Upper lobe of left lung (tissue), 6 donors: ENCODE data around the gene P4HA3. TPM values are rescaled to one million over a fixed set of nuclear protein-coding genes. Genes with fewer than 3 reads are reported as not detected.

Experiments
- ATAC-seq, 2 donors: fragments of 200-7000 bp; cut with Tn5 transposase; one replicate each; pipeline ENCODE4 v1.9.1; 2022; ENCODE audit warnings: mild to moderate bottlenecking in 2 of 2, moderate library complexity in 2 of 2; ENCODE audit not compliant: low FRiP score in 2 of 2
- DNase-seq, 2 donors: peaks; one replicate each; pipeline ENCODE4 v3.0.0-alpha.2; 2019 to 2020
- H3K27ac ChIP-seq, 4 donors: fragments of 200-600 bp; sonication (generic); one replicate each; pipeline ENCODE4 v1.5.1; 2016 to 2019
- H3K27me3 ChIP-seq, 4 donors: fragments of 200-600 bp; sonication (generic); one replicate each; pipeline ENCODE4 v1.5.1; 2017 to 2019
- H3K36me3 ChIP-seq, 4 donors: fragments of 200-600 bp; sonication (generic); one replicate each; pipeline ENCODE4 v1.5.1; 2016 to 2019
- H3K4me1 ChIP-seq, 4 donors: fragments of 200-600 bp; sonication (generic); one replicate each; pipeline ENCODE4 v1.5.1; 2018 to 2019
- H3K4me3 ChIP-seq, 4 donors: fragments of 200-600 bp; sonication (generic); one replicate each; pipeline ENCODE4 v1.5.1; 2017 to 2019; ENCODE audit warnings: mild to moderate bottlenecking in 2 of 4, moderate library complexity in 1 of 4
- H3K9me3 ChIP-seq, 4 donors: fragments of 200-600 bp; sonication (generic); one replicate each; pipeline ENCODE4 v1.5.1; 2018 to 2019
- EP300 ChIP-seq, 4 donors: sonication (generic); formaldehyde crosslinking; IDR thresholded peaks; one replicate each; pipeline ENCODE4 v1.5.1; 2017; ENCODE audit warnings: antibody characterized with exemption in 4 of 4, control low read depth in 2 of 4
- POLR2A ChIP-seq, 4 donors: fragments of 450-650 bp; IDR thresholded peaks; one replicate each; pipeline ENCODE4 v1.5.1; 2016 to 2017; ENCODE audit warnings: antibody characterized with exemption in 4 of 4, mild to moderate bottlenecking in 2 of 4
- POLR2AphosphoS5 ChIP-seq, 2 donors: sonication (generic); formaldehyde crosslinking; IDR thresholded peaks; one replicate each; pipeline ENCODE4 v1.5.1; 2017; ENCODE audit warnings: antibody characterized with exemption in 2 of 2
- WGBS, 2 donors: methylation state at CpG; one replicate each; pipeline ENCODE4 v1.1.5; 2017 to 2018; 5-methylcytosine and 5-hydroxymethylcytosine counted together
- total RNA-seq, 6 donors: library from RNA; depleted of rRNA in 4 of 6; stranded (reverse); fragments of >200 nt in 4 of 6; gene quantifications; one replicate each; pipeline versions ENCODE4 v1.1.0 to v1.2.1, GENCODE V29; 2016 to 2021
- TF ChIP-seq, protein P1 (sequence below), 6 experiments: fragments of 450-650 bp in 4 of 6; fragments of 200-600 bp in 2 of 6; sonication (generic) in 2 of 6; IDR thresholded peaks; one replicate each; pipeline ENCODE4 v1.5.1; 2016 to 2019; ENCODE audit warnings: antibody characterized with exemption in 6 of 6
- donor health status: DM: no; HTN: no; CAD: no; lungs with moderate emphysema.
- donor health status: DM: no; HTN: yes; CAD: no; lungs with severe emphysema.

P4HA3 gene
- total RNA-seq, 6 donors from 2014 or later: 0.22 to 1.6 (median 0.64) TPM; not detected in 2

DNA sequence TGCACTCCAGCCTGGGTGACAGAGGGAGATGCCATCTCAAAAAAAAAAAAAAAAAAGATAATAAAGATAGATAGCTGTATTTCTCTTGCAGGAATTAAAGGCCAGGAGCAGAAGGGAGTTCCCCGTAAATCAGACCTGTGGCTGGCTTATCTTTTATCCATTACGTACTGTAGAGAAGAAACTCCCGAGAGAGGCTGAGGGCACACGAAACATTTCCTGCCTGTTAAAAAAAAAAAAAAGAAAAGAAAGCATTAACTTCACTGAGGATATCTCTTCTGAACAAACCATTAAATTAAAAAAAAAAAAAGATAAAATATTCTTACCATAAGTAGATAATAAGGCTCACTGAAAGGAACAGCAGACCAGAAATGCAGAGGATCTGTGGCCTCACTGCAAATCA lies 22.5 kb downstream of the P4HA3 start:
- Histone ChIP-seq H3K4me1 (peaks cover 0 to 3% (median 1%) of the 10 kb centered on the region in 4 donors), H3K27me3 (no peaks in the 10 kb centered on the region), H3K4me3 (no peak overlapping the region), H3K27ac (no peak overlapping the region), H3K9me3 (no peaks in the 10 kb centered on the region), H3K36me3 (no peaks in the 10 kb centered on the region)
- no peak for TF ChIP-seq POLR2A (IDR thresholded peaks at IDR 0.05)
- TF ChIP-seq, protein P1, sequence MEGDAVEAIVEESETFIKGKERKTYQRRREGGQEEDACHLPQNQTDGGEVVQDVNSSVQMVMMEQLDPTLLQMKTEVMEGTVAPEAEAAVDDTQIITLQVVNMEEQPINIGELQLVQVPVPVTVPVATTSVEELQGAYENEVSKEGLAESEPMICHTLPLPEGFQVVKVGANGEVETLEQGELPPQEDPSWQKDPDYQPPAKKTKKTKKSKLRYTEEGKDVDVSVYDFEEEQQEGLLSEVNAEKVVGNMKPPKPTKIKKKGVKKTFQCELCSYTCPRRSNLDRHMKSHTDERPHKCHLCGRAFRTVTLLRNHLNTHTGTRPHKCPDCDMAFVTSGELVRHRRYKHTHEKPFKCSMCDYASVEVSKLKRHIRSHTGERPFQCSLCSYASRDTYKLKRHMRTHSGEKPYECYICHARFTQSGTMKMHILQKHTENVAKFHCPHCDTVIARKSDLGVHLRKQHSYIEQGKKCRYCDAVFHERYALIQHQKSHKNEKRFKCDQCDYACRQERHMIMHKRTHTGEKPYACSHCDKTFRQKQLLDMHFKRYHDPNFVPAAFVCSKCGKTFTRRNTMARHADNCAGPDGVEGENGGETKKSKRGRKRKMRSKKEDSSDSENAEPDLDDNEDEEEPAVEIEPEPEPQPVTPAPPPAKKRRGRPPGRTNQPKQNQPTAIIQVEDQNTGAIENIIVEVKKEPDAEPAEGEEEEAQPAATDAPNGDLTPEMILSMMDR (IDR thresholded peaks at IDR 0.05): no peak
- TF ChIP-seq EP300 (IDR thresholded peaks at IDR 0.05): no peak
- no peak for TF ChIP-seq POLR2AphosphoS5 (IDR thresholded peaks at IDR 0.05)
- DNase-seq (no peak), ATAC-seq (peak in 1 of 2 donors; percentile 77)
- WGBS, 2 donors: 60 to 62% methylated on average over 4 of the region's 4 CpGs

DNA sequence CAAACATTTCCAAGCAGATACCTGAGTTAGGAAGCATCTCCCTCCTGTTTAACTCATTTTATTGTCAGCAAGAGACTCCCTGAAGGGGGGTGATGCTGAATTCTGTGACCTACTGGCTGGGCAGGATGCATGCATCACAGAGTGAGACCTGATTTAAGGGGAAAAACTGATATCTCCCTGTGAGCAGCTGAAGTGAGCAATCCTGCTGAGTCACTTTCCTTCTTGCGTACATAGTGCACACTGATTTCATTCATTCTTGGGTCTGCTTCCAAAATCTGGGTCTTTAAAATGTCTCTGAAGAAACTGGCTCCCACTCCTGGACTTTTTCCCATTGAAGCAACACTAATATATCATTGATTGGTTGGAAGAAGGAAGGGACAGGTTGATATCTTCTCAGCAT lies 23.3 kb downstream of the P4HA3 start:
- peaks cover 0 to 10% (median 2%) of the 10 kb centered on the region in 4 donors for H3K4me1 ChIP-seq
- DNase-seq: no peak
- 36 to 40% methylated on average over 1 of the region's 1 CpG for WGBS, 2 donors
- no peaks in the 10 kb centered on the region for H3K36me3 ChIP-seq
- TF ChIP-seq EP300 (IDR thresholded peaks at IDR 0.05): no peak
- no peak for TF ChIP-seq POLR2AphosphoS5 (IDR thresholded peaks at IDR 0.05)
- TF ChIP-seq POLR2A (IDR thresholded peaks at IDR 0.05): no peak
- TF ChIP-seq, protein P1 (IDR thresholded peaks at IDR 0.05): no peak
- no peaks in the 10 kb centered on the region for H3K9me3 ChIP-seq
- H3K27me3 ChIP-seq: no peaks in the 10 kb centered on the region
- peak; percentile 46 to 96 for ATAC-seq
- no peak overlapping the region for H3K4me3 ChIP-seq
- no peak overlapping the region for H3K27ac ChIP-seq

DNA sequence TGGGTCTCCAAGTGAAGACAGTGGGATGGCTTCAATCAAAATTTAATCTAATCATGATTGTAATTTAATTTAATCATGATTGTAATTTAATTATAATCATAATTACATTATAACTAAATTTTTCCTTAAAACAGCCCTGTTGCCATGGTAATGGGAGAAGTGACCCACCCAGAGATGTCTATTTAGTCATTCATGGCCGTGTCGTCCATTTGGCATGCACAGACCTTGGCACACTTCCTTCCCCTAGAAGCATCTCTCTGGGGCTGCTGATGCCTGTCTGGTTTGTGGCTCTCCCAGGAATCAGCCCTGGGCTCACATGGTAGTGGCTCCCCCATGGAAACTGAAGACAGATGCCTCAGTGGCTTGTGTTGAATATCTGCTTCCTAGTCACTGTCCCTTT lies 27.0 kb downstream of the P4HA3 start:
- Histone ChIP-seq H3K36me3 (no peaks in the 10 kb centered on the region), H3K4me1 (peaks cover 0 to 18% (median 6%) of the 10 kb centered on the region in 4 donors), H3K4me3 (no peak overlapping the region), H3K27me3 (no peaks in the 10 kb centered on the region), H3K27ac (no peak overlapping the region), H3K9me3 (no peaks in the 10 kb centered on the region)
- peak in 1 of 2 donors; percentile 33 for ATAC-seq
- no peak for TF ChIP-seq POLR2A (IDR thresholded peaks at IDR 0.05)
- TF ChIP-seq EP300 (IDR thresholded peaks at IDR 0.05): no peak
- TF ChIP-seq, protein P1 (IDR thresholded peaks at IDR 0.05): no peak
- no peak for TF ChIP-seq POLR2AphosphoS5 (IDR thresholded peaks at IDR 0.05)
- DNase-seq: no peak
- 79 to 93% methylated on average over 2 of the region's 2 CpGs for WGBS, 2 donors

DNA sequence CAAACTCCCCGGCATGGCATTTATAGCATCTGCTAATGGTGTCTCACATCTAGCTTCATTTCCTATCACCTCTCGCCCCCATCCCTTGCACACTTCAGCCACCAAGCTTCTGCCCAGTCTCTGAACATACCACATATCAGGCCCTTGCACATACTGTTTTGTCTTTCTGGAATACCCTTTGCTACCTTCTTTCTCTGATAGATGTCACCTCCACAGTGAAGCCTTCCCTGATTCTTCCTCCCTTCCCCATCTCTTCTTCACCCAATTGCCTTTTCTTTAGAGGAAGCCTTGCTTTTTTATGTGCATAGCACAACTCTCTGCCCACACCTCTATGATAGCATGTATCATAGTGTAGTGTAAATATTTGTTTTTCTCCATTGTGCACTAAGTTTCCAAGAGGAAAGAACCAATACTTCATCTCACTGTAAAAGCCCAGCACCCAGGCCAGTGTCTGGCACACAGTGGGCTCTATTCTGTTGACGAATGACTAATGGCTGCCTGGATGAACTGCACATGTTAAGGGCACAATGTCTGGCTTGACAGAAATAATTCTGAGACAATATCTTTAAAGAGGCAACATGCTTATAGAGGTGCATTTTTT lies 27.8 kb downstream of the P4HA3 start:
- H3K9me3 ChIP-seq: no peaks in the 10 kb centered on the region
- WGBS, 2 donors: 68 to 76% methylated on average over 3 of the region's 3 CpGs
- H3K36me3 ChIP-seq: no peaks in the 10 kb centered on the region
- H3K27ac ChIP-seq: no peak overlapping the region
- no peak for ATAC-seq
- peaks cover 0 to 21% (median 6%) of the 10 kb centered on the region in 4 donors for H3K4me1 ChIP-seq
- no peak overlapping the region for H3K4me3 ChIP-seq
- no peak for DNase-seq
- no peaks in the 10 kb centered on the region for H3K27me3 ChIP-seq
- TF ChIP-seq EP300 (IDR thresholded peaks at IDR 0.05) (no peak), POLR2AphosphoS5 (IDR thresholded peaks at IDR 0.05) (no peak), POLR2A (IDR thresholded peaks at IDR 0.05) (no peak)
- TF ChIP-seq, protein P1 (IDR thresholded peaks at IDR 0.05): no peak

DNA sequence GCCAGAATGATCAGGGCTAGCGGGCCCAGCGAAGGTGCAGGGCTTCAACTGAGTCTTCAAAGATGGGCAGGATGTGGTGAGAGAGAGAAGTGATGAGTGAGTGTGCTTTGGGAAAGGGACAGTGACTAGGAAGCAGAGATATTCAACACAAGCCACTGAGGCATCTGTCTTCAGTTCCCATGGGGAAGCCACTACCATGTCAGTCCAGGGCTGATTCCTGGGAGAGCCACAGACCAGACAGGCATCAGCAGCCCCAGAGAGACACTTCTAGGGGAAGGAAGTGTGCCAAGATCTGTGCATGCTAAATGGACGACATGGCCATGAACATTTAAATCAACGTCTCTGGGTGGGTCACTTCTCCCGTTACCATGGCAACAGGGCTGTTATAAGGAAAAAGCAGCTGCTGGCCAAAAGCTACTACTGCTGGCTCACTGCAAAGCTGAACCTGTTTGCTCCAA lies 28.5 kb downstream of the P4HA3 start:
- no peaks in the 10 kb centered on the region for H3K9me3 ChIP-seq
- ATAC-seq (no peak), DNase-seq (no peak)
- 66 to 69% methylated on average over 5 of the region's 5 CpGs for WGBS, 2 donors
- no peak for TF ChIP-seq POLR2A (IDR thresholded peaks at IDR 0.05)
- TF ChIP-seq, protein P1 (IDR thresholded peaks at IDR 0.05): no peak
- no peak for TF ChIP-seq POLR2AphosphoS5 (IDR thresholded peaks at IDR 0.05)
- no peak for TF ChIP-seq EP300 (IDR thresholded peaks at IDR 0.05)
- no peaks in the 10 kb centered on the region for H3K36me3 ChIP-seq
- H3K27ac ChIP-seq: no peak overlapping the region
- no peak overlapping the region for H3K4me3 ChIP-seq
- no peaks in the 10 kb centered on the region for H3K27me3 ChIP-seq
- peaks cover 0 to 21% (median 6%) of the 10 kb centered on the region in 4 donors for H3K4me1 ChIP-seq
